ENCODE measurements around the gene GRIK4.

Gene GRIK4

DNA sequence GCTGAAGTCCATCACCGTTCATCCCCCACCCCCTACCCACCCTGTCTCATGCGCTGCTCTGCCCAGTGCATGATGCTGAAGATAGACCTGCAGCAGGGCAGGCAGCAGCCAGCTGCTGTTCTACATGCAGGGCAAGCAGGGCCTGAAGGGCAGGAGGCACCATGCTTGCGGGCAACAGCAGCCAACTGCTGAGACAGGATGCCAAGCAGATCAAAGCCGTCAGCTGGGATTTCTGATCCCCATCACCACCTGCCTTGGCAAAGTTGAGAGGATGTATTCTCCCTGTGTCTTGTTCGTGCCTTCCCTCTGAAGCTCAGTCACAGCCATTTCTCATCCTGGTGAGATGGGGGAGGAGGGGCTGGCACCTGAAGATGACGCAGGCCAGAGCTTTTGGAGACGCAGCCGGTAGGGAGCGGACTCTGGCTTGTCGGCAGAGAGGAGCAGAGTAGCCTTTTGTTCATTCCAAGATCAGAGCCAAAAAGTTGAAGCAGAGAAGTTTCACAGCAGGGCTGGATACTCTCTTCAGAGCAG, 227.0 kb downstream of the GRIK4 start:
- TF ChIP-seq, protein P1, sequence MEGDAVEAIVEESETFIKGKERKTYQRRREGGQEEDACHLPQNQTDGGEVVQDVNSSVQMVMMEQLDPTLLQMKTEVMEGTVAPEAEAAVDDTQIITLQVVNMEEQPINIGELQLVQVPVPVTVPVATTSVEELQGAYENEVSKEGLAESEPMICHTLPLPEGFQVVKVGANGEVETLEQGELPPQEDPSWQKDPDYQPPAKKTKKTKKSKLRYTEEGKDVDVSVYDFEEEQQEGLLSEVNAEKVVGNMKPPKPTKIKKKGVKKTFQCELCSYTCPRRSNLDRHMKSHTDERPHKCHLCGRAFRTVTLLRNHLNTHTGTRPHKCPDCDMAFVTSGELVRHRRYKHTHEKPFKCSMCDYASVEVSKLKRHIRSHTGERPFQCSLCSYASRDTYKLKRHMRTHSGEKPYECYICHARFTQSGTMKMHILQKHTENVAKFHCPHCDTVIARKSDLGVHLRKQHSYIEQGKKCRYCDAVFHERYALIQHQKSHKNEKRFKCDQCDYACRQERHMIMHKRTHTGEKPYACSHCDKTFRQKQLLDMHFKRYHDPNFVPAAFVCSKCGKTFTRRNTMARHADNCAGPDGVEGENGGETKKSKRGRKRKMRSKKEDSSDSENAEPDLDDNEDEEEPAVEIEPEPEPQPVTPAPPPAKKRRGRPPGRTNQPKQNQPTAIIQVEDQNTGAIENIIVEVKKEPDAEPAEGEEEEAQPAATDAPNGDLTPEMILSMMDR (IDR thresholded peaks at IDR 0.05; ENCODE audit: borderline replicate concordance, control extremely low read depth, extremely low read depth, insufficient read depth, missing control alignments) = no peak
- in situ Hi-C loops (cut with MboI; ENCODE audit: low sequenced_read_pairs, unreplicated experiment) = no loop called here
- DNase-seq (ENCODE audit: low spot score) = no peak

DNA sequence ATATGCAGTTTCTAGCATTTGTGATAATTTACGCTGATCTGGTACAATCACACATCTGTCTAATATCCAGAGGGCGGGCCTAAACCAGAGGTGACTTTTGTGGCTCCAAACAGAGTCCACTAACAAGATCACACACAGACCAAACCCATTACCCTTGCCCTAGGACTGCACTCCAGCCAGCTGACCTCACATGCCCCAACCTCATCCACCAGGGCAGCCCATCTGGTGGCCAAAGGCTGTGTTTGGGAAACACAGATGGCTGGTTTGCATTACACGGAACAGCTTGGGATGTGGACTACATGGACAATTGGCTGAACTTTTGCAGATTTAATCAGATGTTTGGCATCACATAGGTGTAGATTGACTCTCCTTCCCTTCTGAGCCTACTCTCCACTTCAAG, 228.2 kb downstream of the GRIK4 start:
- in situ Hi-C loops (cut with MboI; ENCODE audit: low sequenced_read_pairs, unreplicated experiment) = no loop called here
- no peak for DNase-seq (ENCODE audit: low spot score)
- TF ChIP-seq, protein P1 (IDR thresholded peaks at IDR 0.05; ENCODE audit: borderline replicate concordance, control extremely low read depth, extremely low read depth, insufficient read depth, missing control alignments) = no peak

DNA sequence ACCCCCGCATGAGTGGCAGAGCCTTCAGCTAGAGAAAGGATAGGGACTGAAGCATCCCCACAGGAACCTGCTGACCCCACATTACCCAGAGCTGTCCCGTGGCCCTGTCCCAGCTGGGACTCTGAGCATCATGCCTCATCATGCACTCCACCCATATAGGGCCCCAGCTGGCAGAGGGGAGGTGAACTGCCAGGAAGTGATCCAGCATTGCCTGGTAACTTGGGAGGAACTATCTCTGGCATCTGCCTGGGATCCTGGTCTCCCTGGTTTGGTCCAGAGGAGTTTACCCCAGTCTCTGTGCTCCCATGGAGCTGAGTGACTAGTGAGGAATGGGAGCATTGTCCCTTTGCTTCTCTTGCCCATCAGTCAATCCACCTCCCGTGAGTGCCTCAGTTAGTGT, 228.8 kb downstream of the GRIK4 start:
- in situ Hi-C loops (cut with MboI; ENCODE audit: low sequenced_read_pairs, unreplicated experiment) = no loop called here
- no peak for DNase-seq (ENCODE audit: low spot score)
- TF ChIP-seq, protein P1 (IDR thresholded peaks at IDR 0.05; ENCODE audit: borderline replicate concordance, control extremely low read depth, extremely low read depth, insufficient read depth, missing control alignments) = no peak

DNA sequence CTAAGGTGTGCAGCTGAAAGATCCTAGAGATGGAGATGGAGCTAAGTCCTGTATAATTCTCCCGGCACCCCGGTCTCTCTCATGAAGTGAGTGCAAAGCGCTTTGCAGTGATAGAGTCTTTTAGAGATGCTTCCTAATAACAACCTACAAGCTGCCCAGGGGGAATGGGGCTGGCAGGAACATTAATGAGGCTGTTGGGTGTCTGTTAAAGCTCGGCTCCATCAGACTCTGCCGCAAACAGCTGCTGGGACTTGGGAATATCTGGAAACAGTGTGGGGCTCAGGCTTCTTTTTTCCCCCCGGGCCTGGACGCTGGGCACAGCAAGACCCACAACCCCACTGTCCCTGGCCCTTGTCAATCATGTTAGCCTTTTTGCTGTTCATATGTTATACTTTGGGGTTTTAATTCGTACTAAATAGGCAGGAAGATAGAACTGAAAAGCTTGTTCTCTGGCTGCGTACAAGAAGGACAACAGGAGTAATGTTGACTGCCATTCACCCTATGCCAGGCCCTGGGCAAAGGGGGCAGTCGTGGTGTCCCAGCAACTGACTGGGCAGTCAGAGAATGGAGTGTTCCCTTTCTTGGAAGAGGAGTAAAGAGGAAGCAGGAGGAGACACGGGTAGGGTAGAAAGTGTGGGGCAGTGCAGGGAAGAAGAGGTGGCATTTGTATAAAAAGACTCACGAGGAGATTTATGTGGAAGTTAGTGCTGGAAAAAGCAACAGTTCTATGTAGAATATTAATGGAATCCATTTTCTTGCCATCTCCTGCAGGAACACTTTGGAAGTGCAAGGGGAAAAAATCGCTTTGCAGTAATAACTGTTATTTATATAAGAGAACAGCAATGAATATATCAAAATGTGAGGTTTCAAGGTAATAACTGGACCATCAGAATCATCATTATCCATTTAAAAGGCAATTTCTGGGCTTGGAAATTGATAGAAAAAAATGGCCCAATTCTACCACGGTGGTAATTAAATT, 232.8 kb downstream of the GRIK4 start:
- TF ChIP-seq, protein P1 (IDR thresholded peaks at IDR 0.05; ENCODE audit: borderline replicate concordance, control extremely low read depth, extremely low read depth, insufficient read depth, missing control alignments) = no peak

DNA sequence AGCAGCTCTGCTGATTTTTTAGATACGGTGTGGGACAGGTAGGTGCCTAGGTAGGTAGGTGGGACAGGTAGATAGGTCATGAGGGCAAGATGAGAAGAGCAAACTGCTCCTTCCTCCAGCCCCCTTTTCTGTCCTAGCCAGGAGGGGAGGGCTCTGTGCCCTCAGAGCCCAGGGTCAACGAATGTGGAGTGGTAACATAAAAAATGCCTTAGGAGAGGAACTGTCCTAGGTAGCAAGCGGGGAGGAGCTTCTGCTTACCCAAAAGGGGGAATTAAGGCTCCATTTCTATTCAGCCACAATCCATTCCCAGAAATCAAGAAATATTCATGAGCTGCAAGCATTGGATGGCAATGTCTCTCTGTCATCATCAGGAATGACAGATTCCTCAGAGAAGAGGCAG, 234.8 kb downstream of the GRIK4 start:
- DNase-seq (ENCODE audit: low spot score) = no peak
- TF ChIP-seq, protein P1 (IDR thresholded peaks at IDR 0.05; ENCODE audit: borderline replicate concordance, control extremely low read depth, extremely low read depth, insufficient read depth, missing control alignments) = no peak
- in situ Hi-C loops (cut with MboI; ENCODE audit: low sequenced_read_pairs, unreplicated experiment) = no loop called here

More for the DNA sequence above, 232.8 kb downstream of the GRIK4 start:
- no peak for DNase-seq (ENCODE audit: low spot score)
- in situ Hi-C loops (cut with MboI; ENCODE audit: low sequenced_read_pairs, unreplicated experiment) = no loop called here

DNA sequence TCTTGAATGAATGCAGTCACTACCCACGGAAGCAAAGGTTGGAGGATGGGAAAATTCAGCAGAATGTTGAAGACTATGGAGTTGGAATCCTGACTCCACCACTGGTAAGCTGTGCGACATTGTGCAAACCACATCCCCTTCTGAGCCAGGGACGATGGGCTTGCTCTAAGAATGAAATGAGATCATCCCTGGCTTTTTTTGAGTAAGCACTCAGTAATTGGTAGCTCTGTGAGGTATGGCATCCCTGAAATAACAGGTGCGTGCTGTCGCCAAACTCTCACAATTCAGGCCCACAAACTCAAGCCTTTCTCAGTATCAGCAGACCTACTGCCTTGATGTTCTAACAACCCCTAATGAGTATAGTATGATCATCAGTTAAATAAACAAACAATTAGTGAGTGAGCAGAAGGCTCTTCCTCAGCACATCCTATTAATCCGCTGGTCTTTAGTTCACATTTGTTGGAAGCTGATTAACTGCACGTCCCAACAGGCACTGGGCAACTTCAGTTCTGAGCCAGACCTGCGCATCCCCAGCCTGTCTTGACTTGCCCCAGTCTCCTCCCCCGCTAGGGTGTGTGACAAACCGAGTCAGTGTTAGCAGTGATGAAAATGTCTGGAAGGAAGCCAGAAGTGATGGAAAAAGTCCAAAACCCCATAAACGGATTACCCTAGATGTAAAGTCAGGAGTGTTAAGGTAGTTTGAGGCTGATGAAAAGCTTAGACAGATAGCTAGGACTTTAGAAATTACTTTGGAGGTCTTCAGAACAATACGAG, 235.5 kb downstream of the GRIK4 start:
- no peak for DNase-seq (ENCODE audit: low spot score)
- TF ChIP-seq, protein P1 (IDR thresholded peaks at IDR 0.05; ENCODE audit: borderline replicate concordance, control extremely low read depth, extremely low read depth, insufficient read depth, missing control alignments) = no peak
- in situ Hi-C loops (cut with MboI; ENCODE audit: low sequenced_read_pairs, unreplicated experiment) = no loop called here

Measured in GM13976 (cell line).